AG10803 (cell line): ENCODE results near the gene SMTNL1.

ENCODE experiments used
- DNase-seq: peaks from one replicate; pipeline ENCODE4 v3.0.0; 2010; ENCODE audit warnings: low read depth
- H3K4me3 ChIP-seq: 2 replicates; pipeline ENCODE4 v1.5.1; 2011; ENCODE audit warnings: mild to moderate bottlenecking, low read length, control low read depth
- TF ChIP-seq, protein P1 (sequence below): conservative IDR thresholded peaks from 2 replicates; pipeline ENCODE4 v1.5.1; 2011; ENCODE audit warnings: mild to moderate bottlenecking, low read length, control low read depth, inconsistent platforms

Gene SMTNL1, protein sequence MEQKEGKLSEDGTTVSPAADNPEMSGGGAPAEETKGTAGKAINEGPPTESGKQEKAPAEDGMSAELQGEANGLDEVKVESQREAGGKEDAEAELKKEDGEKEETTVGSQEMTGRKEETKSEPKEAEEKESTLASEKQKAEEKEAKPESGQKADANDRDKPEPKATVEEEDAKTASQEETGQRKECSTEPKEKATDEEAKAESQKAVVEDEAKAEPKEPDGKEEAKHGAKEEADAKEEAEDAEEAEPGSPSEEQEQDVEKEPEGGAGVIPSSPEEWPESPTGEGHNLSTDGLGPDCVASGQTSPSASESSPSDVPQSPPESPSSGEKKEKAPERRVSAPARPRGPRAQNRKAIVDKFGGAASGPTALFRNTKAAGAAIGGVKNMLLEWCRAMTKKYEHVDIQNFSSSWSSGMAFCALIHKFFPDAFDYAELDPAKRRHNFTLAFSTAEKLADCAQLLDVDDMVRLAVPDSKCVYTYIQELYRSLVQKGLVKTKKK

DNA sequence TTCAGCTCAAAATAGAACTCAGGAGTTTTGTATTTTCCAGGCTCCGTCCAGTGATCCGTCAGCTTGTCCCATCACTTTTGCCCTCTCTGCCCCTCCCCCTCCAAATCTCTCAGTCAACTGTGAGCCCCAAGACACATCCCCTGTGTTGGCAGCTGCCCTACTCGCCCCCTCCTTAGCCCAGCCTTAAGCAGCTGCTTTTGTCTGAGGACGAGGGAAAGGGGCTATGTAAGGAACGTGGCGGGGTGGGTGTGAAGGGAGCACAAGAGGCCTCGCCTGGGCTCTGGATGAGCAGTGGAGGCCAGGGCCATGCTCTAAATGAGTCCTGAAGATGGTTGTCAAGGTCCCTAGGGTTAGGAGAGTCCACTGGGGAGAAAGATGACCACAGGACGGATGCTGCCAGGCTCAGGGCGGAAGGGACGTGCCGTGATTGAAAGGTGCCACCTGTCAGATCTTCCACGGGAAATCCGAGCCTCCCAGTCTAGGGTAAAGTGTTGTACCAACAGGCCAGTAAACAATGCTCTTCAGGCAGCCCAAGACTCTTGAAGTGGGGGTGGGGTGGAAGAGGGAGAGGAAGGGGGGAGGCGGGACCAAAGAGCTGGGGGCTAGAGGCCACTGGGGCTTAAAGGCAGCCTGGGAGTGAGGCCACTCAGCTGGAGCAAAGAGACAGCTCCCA is at the start of gene SMTNL1:
TSS of gene SMTNL1 (plus strand) at position 649 of the 673 bp plus-strand sequence. CDS start 5,048 bp downstream, outside the sequence.
- TF ChIP-seq, protein P1, sequence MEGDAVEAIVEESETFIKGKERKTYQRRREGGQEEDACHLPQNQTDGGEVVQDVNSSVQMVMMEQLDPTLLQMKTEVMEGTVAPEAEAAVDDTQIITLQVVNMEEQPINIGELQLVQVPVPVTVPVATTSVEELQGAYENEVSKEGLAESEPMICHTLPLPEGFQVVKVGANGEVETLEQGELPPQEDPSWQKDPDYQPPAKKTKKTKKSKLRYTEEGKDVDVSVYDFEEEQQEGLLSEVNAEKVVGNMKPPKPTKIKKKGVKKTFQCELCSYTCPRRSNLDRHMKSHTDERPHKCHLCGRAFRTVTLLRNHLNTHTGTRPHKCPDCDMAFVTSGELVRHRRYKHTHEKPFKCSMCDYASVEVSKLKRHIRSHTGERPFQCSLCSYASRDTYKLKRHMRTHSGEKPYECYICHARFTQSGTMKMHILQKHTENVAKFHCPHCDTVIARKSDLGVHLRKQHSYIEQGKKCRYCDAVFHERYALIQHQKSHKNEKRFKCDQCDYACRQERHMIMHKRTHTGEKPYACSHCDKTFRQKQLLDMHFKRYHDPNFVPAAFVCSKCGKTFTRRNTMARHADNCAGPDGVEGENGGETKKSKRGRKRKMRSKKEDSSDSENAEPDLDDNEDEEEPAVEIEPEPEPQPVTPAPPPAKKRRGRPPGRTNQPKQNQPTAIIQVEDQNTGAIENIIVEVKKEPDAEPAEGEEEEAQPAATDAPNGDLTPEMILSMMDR: no peak
- no peak within 1 kb of the TSS for H3K4me3 ChIP-seq
- no peak for DNase-seq

DNA sequence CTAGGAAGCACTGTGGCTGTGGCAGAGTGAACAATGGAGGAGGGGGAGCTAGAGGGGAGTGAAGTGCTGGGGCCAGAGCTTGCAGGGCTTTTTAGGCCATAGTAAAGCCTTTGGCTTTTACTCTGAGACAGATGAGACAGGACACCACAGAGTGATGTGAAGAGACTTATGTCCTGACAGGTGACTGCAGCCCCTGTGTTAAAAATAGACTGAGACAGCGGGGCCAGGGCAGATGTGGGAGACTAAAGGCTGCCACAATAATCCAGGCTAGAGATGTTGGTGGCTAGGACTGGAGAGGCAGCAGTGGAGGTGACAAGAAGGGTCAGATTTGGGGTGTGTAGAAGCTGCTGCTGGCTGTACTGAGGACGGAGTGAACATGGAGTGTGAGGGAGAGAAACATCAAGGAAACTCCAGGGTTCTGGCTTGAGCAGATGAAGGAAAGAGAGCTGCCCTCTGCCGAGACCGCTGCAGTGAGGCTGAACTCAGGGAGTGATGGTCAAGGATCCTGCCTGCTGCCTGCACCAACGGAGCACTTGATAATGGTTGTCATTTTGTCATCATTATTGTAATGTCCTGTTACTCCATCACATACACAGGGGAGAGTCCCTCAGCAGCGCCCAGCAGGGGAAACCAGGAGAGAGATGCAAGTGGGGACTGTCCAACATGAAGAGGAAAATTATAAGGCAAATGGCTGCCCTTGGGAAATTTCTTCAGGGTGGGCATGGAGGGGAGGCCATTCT is 49.3 kb upstream of the SMTNL1 start:
- TF ChIP-seq, protein P1: no peak
- no peak for DNase-seq
- no peak overlapping the region for H3K4me3 ChIP-seq

DNA sequence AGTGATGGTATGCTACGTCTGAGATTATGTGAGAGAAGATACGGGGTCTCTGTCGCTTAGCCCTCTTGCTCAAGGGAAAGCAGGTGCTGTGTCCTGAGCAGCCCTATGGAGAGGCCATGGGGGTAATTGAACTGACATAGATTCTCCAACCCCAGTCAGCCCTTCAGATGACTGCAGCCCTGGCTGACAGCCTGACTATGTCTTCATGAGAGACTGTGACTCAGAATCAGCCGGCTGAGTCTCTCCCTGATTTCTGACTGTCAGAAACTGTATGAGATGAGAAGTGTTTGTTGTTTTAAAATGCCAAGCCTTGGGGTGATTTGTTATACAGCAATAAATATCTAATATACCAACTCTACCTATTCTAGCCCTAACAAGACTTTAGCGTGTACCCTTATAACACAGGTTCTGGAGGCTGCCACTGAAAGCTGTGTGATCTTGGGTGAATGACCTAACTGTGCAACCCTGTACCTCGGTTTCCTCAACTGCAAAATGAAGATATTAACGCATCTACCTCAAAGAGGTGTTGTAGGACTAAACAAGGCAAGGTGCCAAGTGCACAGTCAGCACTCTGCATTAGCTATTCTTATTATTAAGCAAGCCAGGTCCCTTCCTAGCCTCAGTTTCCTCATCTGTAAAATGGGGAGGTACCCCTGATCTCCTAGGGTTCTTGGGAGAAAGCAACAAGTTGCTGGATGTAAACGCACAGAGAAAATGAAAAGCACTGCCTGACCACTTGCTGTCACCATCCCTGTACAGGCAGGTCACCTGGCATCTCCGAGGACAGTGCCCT is 46.7 kb upstream of the SMTNL1 start:
- DNase-seq: no peak
- H3K4me3 ChIP-seq: no peak overlapping the region
- TF ChIP-seq, protein P1: no peak

DNA sequence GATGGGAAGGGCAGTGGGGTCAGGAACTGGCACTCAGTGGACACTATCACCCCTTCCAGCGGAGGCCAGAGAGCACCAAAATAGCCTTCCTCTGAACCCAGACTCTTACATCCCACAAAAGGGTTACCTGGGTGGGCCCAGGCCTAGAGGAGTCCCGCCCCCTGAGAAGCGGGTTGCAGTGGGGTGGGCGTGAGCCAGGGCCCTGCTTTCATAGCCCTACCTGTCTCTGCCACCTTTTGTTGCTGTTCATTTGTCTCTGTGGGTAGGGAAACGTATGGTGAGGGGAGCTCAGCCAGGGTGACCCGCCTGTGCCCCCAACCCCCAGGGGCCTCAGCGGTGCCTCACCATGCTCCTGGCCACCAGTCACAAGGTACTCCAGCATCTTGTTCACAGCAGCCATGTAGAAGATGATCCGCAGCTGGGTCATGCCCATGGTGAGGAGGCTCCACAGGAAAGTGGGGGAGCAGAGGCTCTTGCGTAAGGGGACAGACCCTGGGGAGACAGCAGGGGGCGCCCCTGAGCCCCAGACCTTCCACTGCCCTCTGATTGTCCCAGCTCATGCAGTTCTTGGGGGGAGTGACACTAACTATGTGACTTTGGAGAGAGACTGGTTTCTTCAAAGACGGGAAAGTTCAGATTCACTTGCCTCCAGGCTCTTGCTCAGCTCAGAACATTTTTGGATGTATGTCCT is 45.9 kb upstream of the SMTNL1 start:
- no peak overlapping the region for H3K4me3 ChIP-seq
- TF ChIP-seq, protein P1: peak; percentile 61
- DNase-seq: no peak

DNA sequence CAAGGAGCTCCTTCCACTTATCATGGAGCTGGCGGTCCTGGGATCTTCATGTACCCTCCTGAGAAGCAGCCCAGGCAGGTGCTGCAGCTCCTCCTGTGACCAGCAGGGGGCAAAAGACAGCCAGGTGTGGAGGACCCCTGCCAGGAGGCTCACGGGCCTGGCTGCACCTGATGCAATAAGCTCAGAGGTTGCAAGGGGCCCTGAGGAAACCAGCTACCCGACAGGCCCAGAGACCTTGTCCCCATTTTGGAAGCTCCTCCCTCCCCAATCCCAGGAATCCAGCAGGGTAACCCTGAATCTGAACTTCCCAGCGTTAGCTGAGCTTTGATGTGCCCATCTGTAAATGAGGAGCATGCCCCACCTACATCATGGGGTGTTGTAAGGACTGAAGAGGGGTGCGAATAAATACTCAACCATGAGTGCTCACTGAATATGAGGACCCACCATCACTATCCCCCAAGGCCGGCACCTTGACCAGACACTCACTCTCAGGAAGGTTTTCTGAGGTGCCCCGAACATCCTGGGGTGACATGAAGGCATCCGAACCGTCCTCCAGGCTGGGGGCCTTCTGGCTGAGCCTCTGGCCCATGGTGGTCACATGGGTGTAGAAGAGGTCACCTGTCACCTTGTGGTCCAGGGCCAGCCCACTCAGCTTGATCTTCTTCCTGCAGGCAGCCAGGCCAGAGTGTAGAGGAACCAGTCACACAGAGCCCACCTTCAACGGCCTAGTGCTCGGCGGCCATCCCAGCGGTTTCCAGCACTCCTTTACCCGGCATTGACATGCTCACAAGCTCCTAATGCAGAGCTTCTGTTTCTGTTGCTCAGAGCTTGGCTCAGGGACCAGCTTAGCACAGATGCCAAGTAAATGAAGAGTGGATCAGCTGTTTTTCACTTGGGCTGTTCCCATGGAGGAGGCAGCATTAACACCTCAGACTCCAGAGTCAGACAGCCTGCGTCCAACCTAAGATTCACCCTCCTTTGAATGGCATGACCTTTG is 43.6 kb upstream of the SMTNL1 start:
- TF ChIP-seq, protein P1: peak; percentile 80
- no peak for DNase-seq

More for the DNA sequence above, 43.6 kb upstream of the SMTNL1 start:
- no peak overlapping the region for H3K4me3 ChIP-seq
